Pancreas (tissue), 10 donors: ENCODE results near the gene SPR. TPM values are rescaled to one million over a fixed set of nuclear protein-coding genes. Genes with fewer than 3 reads are reported as not detected.

Source experiments
- ATAC-seq, 4 donors: fragments of 200-7000 bp; cut with Tn5 transposase; one replicate each; pipeline versions ENCODE4 v1.8.0 to v1.9.1; 2020; ENCODE audit warnings: mild to moderate bottlenecking in 4 of 4, moderate library complexity in 4 of 4
- DNase-seq, 6 donors: peaks; one replicate each; pipeline ENCODE4 v3.0.0-alpha.2; 2020
- FAIRE-seq: peaks from 2 replicates; lab custom pipeline; 2012; peaks lifted over from hg19 to GRCh38; lab: Jason Lieb, UNC
- H3K27ac ChIP-seq, 4 donors: fragments of 200-600 bp; sonication (generic); 1 replicate in 3 of 4; 2 replicates in 1 of 4; pipeline versions ENCODE4 v1.5.0 to v1.8.0; 2020
- H3K27me3 ChIP-seq, 4 donors: fragments of 200-600 bp; one replicate each; pipeline ENCODE4 v1.8.0; 2021
- H3K36me3 ChIP-seq, 3 donors: fragments of 200-600 bp; sonication (generic) in 1 of 3; one replicate each; pipeline versions ENCODE4 v1.5.0 to v1.8.0; 2020 to 2021
- H3K4me1 ChIP-seq, 3 donors: fragments of 200-600 bp; one replicate each; pipeline ENCODE4 v1.8.0; 2021
- H3K4me3 ChIP-seq, 4 donors: fragments of 200-600 bp; sonication (generic) in 2 of 4; one replicate each; pipeline versions ENCODE4 v1.5.0 to v1.8.0; 2020 to 2021
- H3K9me3 ChIP-seq, 4 donors: fragments of 200-600 bp; one replicate each; pipeline ENCODE4 v1.8.0; 2021
- CTCF ChIP-seq, 4 donors: fragments of 200-600 bp; sonication (generic) in 3 of 4; IDR thresholded peaks; one replicate each; pipeline versions ENCODE4 v1.5.0 to v1.8.0; 2021; ENCODE audit warnings: antibody characterized with exemption in 4 of 4
- WGBS, 2 donors: extraction: QIAGEN DNeasy Blood & Tissue Kit; methylation state at CpG; one replicate each; pipeline ENCODE4 v1.1.7; 2013; 5-methylcytosine and 5-hydroxymethylcytosine counted together
- intact Hi-C, 3 donors: fragments of 100-400 bp; cut with DNase I; formaldehyde crosslinking; loops; one replicate each; pipeline versions ENCODE4 v1.11.1 to v1.14.2; 2022
- polyA plus RNA-seq, 2 donors: library from polyadenylated mRNA; stranded (reverse); fragments of 200-250 nt; gene quantifications; one replicate each; pipeline ENCODE4 v1.2.3, GENCODE V29; 2013
- total RNA-seq, 6 donors: library from RNA; stranded (reverse); fragmentation: NEBNext Ultra II Directional in 4 of 6; extraction: Animal tissue kit (Norgen Biotek cat#: 25700) in 4 of 6; gene quantifications; one replicate each; pipeline versions ENCODE4 v1.2.1 to v1.2.4, GENCODE V29; 2021 to 2023
- donor health status: healthy with polysubstance abuse.
- donor health status: DM: no; HTN: no; CAD: no; lungs with moderate emphysema.
- donor health status: DM: no; HTN: no; CAD: no.
- donor health status: control.
- donor health status: control.
- donor health status: Bipolar disorder and iron deficiency.
- donor health status: DM: yes; HTN: yes; CAD: no.
- donor health status: DM: no; HTN: no; CAD: no.
- donor health status: DM: no; HTN: no; CAD: no.
- donor health status: DM: yes; HTN: yes; CAD: no.

Gene SPR
- total and polyA plus RNA-seq, 8 donors: 31.3 to 47.8 (median 38.7) TPM

GRCh38 chr2:72923833-72924352 is 36.7 kb downstream of the SPR start:
- intact Hi-C loops: no loop called here
- Histone ChIP-seq H3K36me3 (no peaks in the 10 kb centered on the region), H3K27ac (no peak overlapping the region), H3K4me3 (no peak overlapping the region), H3K27me3 (peaks cover 0 to 61% (median 20%) of the 10 kb centered on the region in 4 donors), H3K9me3 (no peaks in the 10 kb centered on the region), H3K4me1 (peaks cover 0 to 9% (median 0%) of the 10 kb centered on the region in 3 donors)
- no peak for TF ChIP-seq CTCF (IDR thresholded peaks at IDR 0.05)
- DNase-seq (peak in 1 of 6 donors; percentile 53), ATAC-seq (peak in 3 of 4 donors; percentile 8 to 31 (median 14)), FAIRE-seq (no peak)
- 13 to 19% methylated on average over 31 to 36 of the region's 36 CpGs for WGBS, 2 donors

- no peaks in the 10 kb centered on the region for H3K9me3 ChIP-seq
- FAIRE-seq (no peak), ATAC-seq (peak in 3 of 4 donors; percentile 32 to 72 (median 64)), DNase-seq (peak in 2 of 6 donors; percentile 11 to 66)
- 5 to 6% methylated on average over 59 to 61 of the region's 61 CpGs for WGBS, 2 donors
- H3K4me1 ChIP-seq: peaks cover 0 to 9% (median 0%) of the 10 kb centered on the region in 3 donors
- no peak overlapping the region for H3K27ac ChIP-seq
- H3K27me3 ChIP-seq: peaks cover 0 to 57% (median 20%) of the 10 kb centered on the region in 4 donors
- H3K4me3 ChIP-seq: peak overlapping the region in 1 of 4 donors; percentile 5
- H3K36me3 ChIP-seq: no peaks in the 10 kb centered on the region
- intact Hi-C loops: no loop called here
- no peak for TF ChIP-seq CTCF (IDR thresholded peaks at IDR 0.05)
Observed at GRCh38 chr2:72924353-72925240, 37.4 kb downstream of the SPR start.

- WGBS, 2 donors: 11 to 13% methylated on average over 26 of the region's 26 CpGs
- intact Hi-C loops: no loop called here
- TF ChIP-seq CTCF (IDR thresholded peaks at IDR 0.05): no peak
- no peaks in the 10 kb centered on the region for H3K36me3 ChIP-seq
- H3K27me3 ChIP-seq: peaks cover 0 to 49% (median 16%) of the 10 kb centered on the region in 4 donors
- peak in 2 of 6 donors; percentile 4 to 34 for DNase-seq
- FAIRE-seq: no peak
- H3K9me3 ChIP-seq: no peaks in the 10 kb centered on the region
- H3K4me3 ChIP-seq: no peak overlapping the region
- no peak for ATAC-seq
- H3K27ac ChIP-seq: no peak overlapping the region
- peaks cover 0 to 9% (median 0%) of the 10 kb centered on the region in 3 donors for H3K4me1 ChIP-seq
Observed at GRCh38 chr2:72925328-72925943, 38.2 kb downstream of the SPR start.

DNA sequence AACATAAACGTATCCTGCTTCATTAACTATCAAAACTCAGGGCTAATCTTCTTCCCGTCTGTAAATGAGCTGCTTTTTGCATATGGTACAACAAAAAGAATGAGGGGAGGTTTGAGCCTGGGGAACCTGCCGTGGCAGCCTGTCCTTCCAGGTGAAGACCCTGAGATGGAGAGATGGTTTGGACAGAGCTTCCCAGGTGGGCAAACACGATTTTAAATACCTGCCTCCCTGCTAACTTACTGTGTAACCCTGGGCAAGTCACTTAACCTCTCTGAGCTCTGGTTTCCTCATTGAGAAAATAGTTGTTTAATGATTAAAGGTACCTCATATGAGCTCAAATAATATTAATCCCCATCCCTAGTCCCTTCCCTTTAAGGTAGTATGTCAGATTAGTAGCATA is 39.2 kb downstream of the SPR start:
- FAIRE-seq (no peak), DNase-seq (no peak), ATAC-seq (no peak)
- H3K4me1 ChIP-seq: peaks cover 0 to 9% (median 0%) of the 10 kb centered on the region in 3 donors
- H3K27me3 ChIP-seq: peaks cover 0 to 40% (median 12%) of the 10 kb centered on the region in 4 donors
- H3K4me3 ChIP-seq: no peak overlapping the region
- TF ChIP-seq CTCF (IDR thresholded peaks at IDR 0.05): no peak
- no peaks in the 10 kb centered on the region for H3K9me3 ChIP-seq
- no peak overlapping the region for H3K27ac ChIP-seq
- WGBS, 2 donors: 19 to 32% methylated on average over 4 of the region's 4 CpGs
- intact Hi-C loops: no loop called here
- no peaks in the 10 kb centered on the region for H3K36me3 ChIP-seq
